ENCODE data around the gene TMEM255A.
A peak's percentile ranks its signal among the peaks of the same experiment; 100 is the strongest.

The TMEM255A gene

DNA sequence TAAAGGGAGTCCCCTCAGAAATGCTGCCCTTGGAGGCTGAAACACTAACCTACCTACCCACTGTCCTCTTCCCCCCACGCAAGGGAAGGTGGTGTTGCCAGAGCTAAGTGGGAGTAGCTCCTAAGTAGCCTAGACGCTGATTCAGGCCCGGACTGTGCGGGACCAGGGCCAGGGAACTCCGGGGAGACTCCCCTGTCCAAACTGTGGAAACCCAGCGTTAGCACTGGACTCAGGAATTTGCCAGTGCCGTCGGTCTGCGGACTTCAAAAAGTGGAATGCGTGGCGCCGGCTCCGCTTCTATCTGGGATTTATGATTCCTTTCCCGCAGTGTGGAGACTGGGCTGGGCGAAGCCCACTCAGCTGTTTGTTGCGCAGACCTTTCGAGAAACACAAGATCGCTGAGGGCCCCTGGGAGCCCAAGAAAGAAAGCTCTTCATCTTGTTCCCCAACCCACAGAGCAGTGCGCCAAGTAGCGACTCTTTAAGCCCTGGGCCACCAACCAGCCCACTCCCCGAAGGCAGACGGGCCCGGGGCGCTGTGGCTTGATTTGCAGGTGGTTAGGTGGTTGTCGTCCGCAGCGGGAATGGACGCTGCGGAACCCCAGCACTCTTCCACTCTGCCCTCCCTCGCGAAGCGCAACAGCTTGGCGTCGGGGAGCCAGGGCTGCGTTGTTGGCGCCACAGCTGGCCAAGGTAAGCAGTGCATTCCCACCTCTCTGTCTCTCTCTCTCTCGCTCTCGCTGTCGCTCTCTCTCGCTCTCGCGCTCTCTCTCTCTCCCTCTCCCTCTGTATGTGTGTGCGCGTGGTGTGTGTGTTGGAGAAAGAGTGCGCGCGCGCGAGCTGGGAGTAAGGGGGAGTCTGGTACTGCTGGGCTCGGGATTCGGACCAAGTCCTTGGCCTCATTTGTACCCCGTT is 2.0 kb downstream of the TMEM255A start:
- peak; percentile 60 for DNase-seq (ENCODE audit: extremely low spot score)
- TF ChIP-seq, protein P1, sequence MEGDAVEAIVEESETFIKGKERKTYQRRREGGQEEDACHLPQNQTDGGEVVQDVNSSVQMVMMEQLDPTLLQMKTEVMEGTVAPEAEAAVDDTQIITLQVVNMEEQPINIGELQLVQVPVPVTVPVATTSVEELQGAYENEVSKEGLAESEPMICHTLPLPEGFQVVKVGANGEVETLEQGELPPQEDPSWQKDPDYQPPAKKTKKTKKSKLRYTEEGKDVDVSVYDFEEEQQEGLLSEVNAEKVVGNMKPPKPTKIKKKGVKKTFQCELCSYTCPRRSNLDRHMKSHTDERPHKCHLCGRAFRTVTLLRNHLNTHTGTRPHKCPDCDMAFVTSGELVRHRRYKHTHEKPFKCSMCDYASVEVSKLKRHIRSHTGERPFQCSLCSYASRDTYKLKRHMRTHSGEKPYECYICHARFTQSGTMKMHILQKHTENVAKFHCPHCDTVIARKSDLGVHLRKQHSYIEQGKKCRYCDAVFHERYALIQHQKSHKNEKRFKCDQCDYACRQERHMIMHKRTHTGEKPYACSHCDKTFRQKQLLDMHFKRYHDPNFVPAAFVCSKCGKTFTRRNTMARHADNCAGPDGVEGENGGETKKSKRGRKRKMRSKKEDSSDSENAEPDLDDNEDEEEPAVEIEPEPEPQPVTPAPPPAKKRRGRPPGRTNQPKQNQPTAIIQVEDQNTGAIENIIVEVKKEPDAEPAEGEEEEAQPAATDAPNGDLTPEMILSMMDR (IDR thresholded peaks at IDR 0.05; ENCODE audit: control extremely low read depth, extremely low read depth, low read depth, missing control alignments): peak; percentile 64
- ChIA-PET CTCF (interaction anchor here (0.7 to 2.4 kb wide), 10 partner anchors 8 to 190 kb away, joined by 3 to 8 read pairs (median 4); no protein-coding TSS in a partner anchor), POLR2A (no interaction called here)

GRCh38 chrX:120308558-120308957 is 2.7 kb downstream of the TMEM255A start:
- ChIA-PET CTCF (interaction anchor here (0.7 to 2.4 kb wide), 9 partner anchors 8 to 191 kb away, joined by 3 to 8 read pairs (median 5); no protein-coding TSS in a partner anchor), POLR2A (no interaction called here)
- TF ChIP-seq, protein P1 (IDR thresholded peaks at IDR 0.05; ENCODE audit: control extremely low read depth, extremely low read depth, low read depth, missing control alignments): no peak
- no peak for DNase-seq (ENCODE audit: extremely low spot score)

DNA sequence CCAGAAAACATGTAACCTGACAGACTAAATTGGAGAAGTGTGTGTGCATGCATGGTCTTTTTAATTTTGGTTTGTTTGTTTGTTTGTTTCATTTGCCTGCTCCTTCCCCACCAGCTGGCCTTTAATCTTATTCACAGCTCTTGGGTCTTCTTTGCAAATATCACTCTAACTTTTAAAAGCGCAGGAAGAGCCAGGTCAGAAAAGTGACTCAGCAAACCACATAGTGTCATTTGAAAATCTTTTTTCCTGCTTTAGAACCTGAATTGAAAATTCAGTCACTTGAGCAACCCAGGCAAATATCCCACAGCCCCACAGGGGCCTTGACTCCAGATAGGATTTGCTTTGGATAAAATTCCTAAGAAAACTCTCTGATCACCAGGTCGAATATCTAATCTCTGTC is 4.6 kb downstream of the TMEM255A start:
- ChIA-PET POLR2A (no interaction called here), CTCF (no interaction called here)
- TF ChIP-seq, protein P1 (IDR thresholded peaks at IDR 0.05; ENCODE audit: control extremely low read depth, extremely low read depth, low read depth, missing control alignments): no peak
- DNase-seq (ENCODE audit: extremely low spot score): no peak

DNA sequence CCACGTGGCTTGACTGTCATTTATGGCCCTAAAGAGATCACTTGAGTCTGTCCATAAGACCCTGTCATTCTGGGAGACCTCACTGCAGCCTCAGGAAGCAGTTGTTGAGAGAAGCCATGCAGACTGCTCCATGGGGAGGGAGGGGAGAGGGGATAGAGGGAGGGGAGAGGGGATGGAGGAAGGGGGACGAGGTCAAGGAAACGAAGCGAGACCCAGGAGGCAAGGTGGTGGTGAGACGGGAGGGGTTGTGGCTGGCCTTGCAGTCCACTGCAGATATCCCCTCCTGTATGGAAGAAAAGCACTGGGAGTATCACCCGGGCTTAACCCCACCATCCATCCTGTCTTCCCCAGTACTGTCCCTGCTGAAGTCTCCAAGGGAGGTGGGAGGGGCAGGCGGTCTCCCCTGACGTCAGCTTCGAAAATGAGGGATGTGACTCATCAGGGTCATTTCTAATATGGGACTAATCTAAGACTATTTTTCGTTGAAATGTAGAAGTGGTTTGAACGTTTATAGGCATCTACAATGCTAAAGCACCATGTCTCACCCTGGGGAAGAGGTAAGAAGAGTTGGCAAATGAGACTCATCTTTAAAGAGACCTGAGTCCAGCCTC is 5.6 kb downstream of the TMEM255A start:
- no peak for DNase-seq (ENCODE audit: extremely low spot score)
- CTCF ChIA-PET: no interaction called here

GRCh38 chrX:120304256-120304655 is 7.0 kb downstream of the TMEM255A start:
- no peak for DNase-seq (ENCODE audit: extremely low spot score)
- ChIA-PET CTCF (no interaction called here), POLR2A (no interaction called here)
- TF ChIP-seq, protein P1 (IDR thresholded peaks at IDR 0.05; ENCODE audit: control extremely low read depth, extremely low read depth, low read depth, missing control alignments): no peak

More for the DNA sequence above, 5.6 kb downstream of the TMEM255A start:
- POLR2A ChIA-PET: no interaction called here
- TF ChIP-seq, protein P1 (IDR thresholded peaks at IDR 0.05; ENCODE audit: control extremely low read depth, extremely low read depth, low read depth, missing control alignments): no peak

DNA sequence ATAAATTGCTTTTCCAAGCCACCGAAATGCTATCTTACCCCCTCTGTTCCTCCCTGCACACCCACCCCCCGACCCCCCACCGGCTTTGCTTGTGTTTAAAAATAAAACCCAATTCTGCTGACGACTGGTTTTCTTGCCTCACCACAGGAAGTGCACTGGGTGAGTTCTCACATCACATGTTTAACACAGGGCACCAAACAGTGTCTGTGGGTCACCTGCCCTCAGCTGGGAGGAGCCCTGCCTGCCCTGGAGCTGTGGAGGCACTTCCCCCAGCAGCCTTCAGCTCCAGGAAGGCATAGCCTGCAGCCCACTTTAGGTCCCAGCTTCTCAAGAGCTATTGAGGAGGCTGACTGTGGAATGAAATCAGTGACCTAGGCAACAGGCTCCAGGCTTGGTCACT is 8.8 kb downstream of the TMEM255A start:
- CTCF ChIA-PET: interaction anchor here (0.8 kb wide), 1 partner anchor 37 kb away, joined by 3 read pairs; no protein-coding TSS in a partner anchor
- TF ChIP-seq, protein P1 (IDR thresholded peaks at IDR 0.05; ENCODE audit: control extremely low read depth, extremely low read depth, low read depth, missing control alignments): no peak
- peak; percentile 27 for DNase-seq (ENCODE audit: extremely low spot score)
- POLR2A ChIA-PET: no interaction called here
